ENCODE measurements around the gene OR10A4.
"Not testable (repeated sequence)": the region's sequence is repeated elsewhere in the genome, so short reads cannot be mapped to it uniquely, and the experiment has no call there.

OR10A4 gene, protein sequence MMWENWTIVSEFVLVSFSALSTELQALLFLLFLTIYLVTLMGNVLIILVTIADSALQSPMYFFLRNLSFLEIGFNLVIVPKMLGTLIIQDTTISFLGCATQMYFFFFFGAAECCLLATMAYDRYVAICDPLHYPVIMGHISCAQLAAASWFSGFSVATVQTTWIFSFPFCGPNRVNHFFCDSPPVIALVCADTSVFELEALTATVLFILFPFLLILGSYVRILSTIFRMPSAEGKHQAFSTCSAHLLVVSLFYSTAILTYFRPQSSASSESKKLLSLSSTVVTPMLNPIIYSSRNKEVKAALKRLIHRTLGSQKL

GRCh38 chr11:6876325-6876724, at the start of gene OR10A4:
Gene OR10A4 (plus strand): TSS chr11:6876625. CDS start chr11:6876648, 23 bp downstream.
- no peak for DNase-seq

DNA sequence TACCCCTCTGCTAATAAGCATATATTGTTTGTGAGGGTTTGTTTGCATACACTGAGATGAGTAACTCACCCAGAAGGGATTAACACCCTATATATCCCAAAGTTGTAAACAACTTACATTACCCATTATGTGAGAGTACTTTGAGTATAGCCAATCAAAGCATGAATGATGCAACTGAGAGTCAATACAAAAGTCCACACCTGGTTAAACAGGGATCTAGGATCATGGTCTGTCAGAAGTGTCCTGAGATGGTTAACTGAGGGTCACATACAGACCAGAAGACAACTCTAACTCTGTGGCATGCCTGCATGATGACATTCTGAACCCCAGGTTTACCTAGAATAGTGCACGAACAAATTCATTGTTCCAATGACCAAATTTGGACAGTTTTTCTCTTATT, 48.3 kb upstream of the OR10A4 start:
- no peak for DNase-seq

- DNase-seq, result no peak
These were observed 43.1 kb upstream of the OR10A4 start for GRCh38 chr11:6833356-6833755.

DNA sequence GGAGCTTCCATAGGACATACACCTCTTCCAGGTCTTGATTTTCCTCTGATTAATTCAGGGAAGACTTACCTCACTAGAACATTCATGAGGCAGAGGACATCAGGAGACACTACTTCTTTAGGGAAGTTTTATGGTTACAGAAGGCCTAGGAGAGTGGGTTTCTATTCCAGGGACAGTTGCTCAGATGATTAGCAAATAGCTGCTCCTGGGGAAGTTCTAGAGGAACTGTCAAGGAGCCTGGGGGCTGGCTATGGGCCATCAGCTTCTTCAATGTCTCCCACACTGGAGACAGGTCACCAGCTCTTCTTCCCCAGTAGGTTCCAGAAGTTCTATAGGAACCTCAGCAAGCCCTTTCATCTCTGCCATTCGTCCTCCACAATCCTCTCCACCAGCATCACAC, 42.4 kb upstream of the OR10A4 start:
- no peak for DNase-seq

DNA sequence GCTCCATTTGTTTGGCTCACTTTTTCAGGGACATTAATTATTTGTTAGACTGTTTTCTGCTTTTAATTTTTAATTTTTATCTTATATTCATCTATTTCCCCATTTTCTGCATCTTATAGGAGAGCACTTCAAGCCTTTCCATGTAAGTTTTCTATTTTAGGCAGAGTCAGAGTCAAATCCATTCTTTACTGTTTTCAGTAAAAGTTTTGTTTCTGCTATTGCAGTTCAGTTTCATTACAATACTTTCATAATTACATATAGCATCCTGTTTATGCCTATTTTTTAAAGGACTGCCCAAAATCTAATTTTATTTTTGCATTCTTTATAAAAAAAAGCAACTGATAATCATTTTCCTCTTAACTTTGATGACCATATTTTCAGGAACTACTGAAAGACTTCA, 34.7 kb upstream of the OR10A4 start:
- DNase-seq, result no peak

GRCh38 chr11:6843670-6844069, 32.8 kb upstream of the OR10A4 start:
- no peak for DNase-seq

GRCh38 chr11:6844356-6844755, 32.1 kb upstream of the OR10A4 start:
- DNase-seq, result no peak

DNA sequence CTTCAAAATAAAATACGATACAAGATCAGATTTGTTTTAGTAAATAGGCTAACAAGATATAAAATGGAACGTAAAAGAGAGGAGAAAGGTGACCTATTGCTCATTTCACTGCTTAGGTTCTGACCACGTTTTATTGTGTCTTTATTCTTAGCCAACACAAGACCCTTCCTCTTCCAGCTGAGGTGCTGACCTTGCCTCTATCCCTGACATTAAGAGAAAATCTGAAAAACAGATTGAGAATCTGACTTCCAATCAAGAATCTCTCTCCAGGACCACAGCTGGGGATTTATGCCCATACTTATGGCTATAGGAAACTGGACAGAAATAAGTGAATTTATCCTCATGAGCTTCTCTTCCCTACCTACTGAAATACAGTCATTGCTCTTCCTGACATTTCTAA, 31.0 kb upstream of the OR10A4 start, which contains the start of gene OR10A5:
Gene OR10A5, plus strand, starts transcription at position 301 of the 400 bp plus-strand sequence. Its CDS starts 0 bp downstream, at position 301.
- no peak for DNase-seq

GRCh38 chr11:6850526-6850925, 25.9 kb upstream of the OR10A4 start:
- DNase-seq, result no peak

DNA sequence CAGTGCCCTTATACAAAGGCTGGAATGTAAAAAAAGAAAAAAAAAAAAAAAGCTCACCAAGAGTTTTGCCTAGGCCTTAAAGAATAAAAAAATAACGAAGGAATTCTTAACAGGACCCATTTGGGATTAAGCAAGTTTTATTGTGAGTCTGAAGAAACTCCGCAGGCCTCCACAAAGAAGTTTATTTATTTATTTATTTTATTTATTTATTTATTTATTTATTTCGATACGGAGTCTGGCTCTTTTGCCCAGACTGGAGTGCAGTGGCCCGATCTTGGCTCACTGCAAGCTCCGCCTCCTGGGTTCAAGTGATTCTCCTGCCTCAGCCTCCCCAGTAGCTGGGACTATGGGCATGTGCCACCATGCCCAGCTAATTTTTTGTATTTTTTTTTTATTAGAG, 21.6 kb upstream of the OR10A4 start:
- DNase-seq, result not testable (repeated sequence)

DNA sequence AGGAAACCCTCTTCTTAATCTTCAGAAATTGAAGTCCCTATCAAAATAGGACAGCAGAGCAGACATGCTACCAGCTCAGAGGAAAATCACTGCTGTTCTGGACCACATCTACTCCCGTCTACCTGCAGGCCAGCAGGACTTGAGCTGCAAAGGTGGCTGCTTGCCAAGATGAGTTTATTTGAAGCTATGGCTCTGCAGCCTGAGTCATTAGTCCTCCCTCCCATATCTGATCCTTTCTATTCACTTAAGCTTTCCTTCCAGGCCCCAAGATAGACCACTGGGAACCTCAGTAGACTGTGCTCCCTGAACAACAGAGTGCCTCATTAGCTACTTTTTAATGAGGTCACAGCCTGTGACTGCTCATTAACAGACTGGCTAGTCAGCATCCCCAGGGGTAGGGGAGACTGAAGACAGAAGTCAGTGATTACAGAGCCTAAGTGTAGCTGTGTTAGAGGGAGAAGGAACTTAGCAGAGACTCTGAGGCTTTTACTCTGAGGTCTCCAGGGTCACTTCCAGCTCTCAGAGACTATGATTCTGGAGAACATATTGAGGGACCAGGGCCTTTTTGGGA, 20.4 kb upstream of the OR10A4 start:
- no peak for DNase-seq

- no peak for DNase-seq
These were observed 19.6 kb upstream of the OR10A4 start for GRCh38 chr11:6856871-6857270.

GRCh38 chr11:6862961-6863360, 13.5 kb upstream of the OR10A4 start, which contains the start of gene OR10A2:
Gene OR10A2 (plus strand): TSS chr11:6863057. CDS start chr11:6869755, 6,698 bp downstream.
- no peak for DNase-seq

DNA sequence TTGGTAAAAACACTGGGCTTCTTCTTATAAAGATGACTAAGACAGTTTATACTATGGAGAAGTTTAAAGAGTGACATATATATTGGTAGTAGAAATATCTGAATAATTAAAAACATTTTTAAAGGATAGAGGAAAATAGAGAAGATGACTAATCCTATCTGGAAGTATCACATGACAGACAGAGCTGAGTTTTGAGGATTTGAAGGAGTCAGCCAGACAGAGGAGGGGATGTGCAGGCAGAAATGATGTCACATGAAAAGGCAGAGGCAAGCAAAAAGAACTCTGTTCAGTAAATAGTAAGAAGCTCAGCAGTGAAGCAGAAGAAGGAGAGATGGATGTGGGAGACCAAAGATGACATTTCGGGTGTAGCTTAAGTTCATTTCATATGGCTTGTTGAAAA, 12.0 kb upstream of the OR10A4 start:
- DNase-seq, result no peak

- no peak for DNase-seq
These were observed 5.1 kb upstream of the OR10A4 start for GRCh38 chr11:6871278-6871677.

DNA sequence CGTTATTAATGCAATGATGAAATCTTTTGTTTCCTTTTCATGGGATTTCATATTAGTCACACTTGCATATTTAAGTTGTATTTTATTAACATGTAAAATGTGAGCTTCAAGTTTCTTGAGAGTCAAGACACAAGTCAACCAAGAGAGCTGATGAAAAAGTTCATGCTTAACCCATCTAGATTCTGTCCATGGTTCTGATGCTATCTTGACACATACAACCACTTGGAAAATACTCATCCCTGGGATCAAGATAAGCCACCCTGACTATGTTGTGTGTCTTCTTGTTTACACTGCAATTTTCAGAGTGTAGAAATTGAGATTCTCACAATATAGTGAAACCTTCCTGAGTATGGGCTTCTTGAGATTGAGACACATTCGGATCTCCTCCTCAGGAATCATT, 664 bp upstream of the OR10A4 start:
- DNase-seq, result no peak

- DNase-seq, result no peak
These were observed 489 bp downstream of the OR10A4 start for GRCh38 chr11:6876914-6877313.

- DNase-seq, result no peak
These were observed 6.3 kb downstream of the OR10A4 start for GRCh38 chr11:6882751-6883150.

DNA sequence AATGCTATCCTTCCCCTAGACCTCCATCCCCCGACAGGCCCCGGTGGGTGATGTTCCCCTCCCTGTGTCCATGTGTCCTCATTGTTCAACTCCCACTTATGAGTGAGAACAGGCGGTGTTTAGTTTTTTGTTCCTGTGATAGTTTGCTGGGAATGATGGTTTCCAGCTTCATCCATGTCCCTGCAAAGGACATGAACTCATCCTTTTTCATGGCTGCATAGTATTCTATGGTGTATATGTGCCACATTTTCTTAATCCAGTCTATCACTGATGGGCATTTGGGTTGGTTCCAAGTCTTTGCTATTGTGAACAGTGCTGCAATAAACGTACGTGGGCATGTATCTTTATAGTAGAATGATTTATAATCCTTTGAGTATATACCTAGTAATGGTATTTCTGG, 11.3 kb downstream of the OR10A4 start:
- DNase-seq, result not testable (repeated sequence)

GRCh38 chr11:6888830-6889229, 12.4 kb downstream of the OR10A4 start:
- DNase-seq, result no peak

- DNase-seq, result no peak
These were observed 13.4 kb downstream of the OR10A4 start for GRCh38 chr11:6889835-6890234.

GRCh38 chr11:6892400-6892799, 16.0 kb downstream of the OR10A4 start, which contains the start of gene OR2D2:
Gene OR2D2 (minus strand): TSS chr11:6892500. CDS start chr11:6892500, 0 bp downstream.
- no peak for DNase-seq

DNA sequence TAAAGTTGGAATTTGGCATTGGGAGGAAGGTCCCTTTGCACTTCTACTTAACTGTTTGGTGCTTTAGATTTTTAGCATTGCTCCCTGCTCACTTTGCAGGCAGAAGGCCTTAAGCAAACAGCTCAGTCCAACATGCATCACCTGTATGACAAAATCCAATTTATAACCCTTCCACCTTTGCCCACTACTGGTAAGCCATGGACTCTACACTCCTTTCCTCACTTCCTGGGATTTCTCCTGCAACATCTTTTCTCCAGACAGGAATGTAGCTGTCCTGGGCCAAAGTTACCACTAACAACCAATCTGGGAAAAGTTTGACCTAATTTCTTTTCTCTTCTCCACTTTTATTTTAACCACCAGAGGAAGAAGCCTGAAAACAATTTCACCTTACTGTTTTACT, 17.7 kb downstream of the OR10A4 start:
- no peak for DNase-seq

DNA sequence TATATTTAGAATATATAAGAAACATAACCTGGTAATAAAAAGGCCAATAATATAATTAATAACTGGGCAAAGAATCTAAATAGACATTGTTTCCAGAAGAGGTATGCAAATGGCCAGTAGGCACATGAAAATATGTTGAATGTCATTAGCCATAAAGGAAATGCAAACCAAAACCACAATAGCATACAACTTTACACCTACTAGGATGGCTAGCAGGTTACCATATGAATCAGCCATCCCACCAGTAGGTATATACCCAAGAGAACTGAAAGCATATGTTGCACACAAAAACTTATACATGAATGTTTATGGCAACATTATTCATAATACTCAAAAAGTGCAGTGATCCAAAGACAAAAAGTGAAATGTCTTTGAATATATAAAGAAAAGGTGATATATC, 18.6 kb downstream of the OR10A4 start:
- DNase-seq, result no peak

DNA sequence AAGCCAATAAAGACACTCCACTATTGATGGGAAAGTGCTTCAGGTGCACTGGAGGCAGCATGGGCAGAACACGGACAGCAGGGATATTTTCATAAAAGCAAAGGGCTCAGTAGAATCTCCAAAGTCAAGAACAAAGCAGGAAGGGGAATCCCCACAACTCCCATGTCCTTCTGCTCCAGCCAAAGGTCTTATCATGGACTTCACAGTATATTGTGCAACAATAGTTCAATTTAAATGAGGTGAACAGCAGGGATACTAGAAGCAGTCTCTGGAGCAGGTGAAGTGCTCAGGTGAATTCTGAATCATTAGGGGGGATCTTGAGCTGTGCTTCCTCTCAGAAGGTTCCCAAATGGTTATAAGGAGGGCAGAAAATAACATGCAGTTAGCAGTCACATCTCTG, 22.5 kb downstream of the OR10A4 start:
- DNase-seq, result no peak

Data from stimulated activated CD4-positive, alpha-beta T cell treated with anti-CD3 and anti-CD28 coated beads, Interleukin-2, amount 100 ng/mL, for 24 hours (primary cell).